Mammary epithelial cell (primary cell): ENCODE measurements around the gene C19orf81.

ENCODE experiments used
- EZH2 ChIP-seq: IDR thresholded peaks from 2 replicates; pipeline ENCODE4 v1.6.1; 2012; ENCODE audit warnings: low read length, inconsistent platforms, borderline replicate concordance
- TF ChIP-seq, protein P1 (sequence below), 2 donors: IDR thresholded peaks in 1 of 2; conservative IDR thresholded peaks in 1 of 2; 2 replicates each; pipeline ENCODE4 v1.5.1; 2011 to 2012; ENCODE audit warnings: inconsistent platforms in 2 of 2, low read length in 2 of 2, mild to moderate bottlenecking in 2 of 2, control low read depth in 1 of 2, low read depth in 1 of 2; ENCODE audit not compliant: insufficient read depth in 1 of 2; ENCODE audit errors: extremely low read depth in 1 of 2

DNA sequence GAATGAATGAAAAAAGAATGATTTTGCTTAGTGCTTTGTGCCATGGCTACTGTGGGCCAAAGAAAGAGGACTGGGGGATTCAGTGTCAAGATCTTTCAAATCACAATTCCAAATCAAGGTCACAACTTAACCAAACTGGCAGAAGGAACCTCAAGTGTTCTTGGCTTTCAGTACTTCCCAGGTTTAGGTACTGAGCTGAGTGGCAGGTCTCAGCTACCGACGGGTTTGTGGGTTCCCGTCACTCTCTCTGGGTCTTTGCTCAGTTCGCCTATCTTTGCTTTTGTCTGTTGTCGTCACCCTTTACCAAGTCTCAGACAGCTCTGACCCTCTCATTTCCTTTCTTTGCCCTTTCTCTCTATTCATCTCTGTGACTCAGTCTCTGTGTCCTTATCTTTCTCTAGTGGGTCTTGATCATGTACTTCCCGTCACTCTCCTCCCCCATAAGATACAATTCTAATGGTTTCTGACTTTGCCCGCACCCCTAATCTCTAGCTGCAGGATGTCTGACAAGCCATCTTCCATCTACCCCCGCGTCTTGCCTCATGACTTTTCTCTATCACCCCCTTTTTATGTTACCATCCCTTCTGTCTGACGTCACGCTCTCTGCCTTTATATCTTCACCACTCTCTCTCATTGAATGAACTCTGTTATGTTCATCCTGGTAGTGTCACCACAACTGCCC lies 47.7 kb upstream of the C19orf81 start:
- TF ChIP-seq, protein P1, sequence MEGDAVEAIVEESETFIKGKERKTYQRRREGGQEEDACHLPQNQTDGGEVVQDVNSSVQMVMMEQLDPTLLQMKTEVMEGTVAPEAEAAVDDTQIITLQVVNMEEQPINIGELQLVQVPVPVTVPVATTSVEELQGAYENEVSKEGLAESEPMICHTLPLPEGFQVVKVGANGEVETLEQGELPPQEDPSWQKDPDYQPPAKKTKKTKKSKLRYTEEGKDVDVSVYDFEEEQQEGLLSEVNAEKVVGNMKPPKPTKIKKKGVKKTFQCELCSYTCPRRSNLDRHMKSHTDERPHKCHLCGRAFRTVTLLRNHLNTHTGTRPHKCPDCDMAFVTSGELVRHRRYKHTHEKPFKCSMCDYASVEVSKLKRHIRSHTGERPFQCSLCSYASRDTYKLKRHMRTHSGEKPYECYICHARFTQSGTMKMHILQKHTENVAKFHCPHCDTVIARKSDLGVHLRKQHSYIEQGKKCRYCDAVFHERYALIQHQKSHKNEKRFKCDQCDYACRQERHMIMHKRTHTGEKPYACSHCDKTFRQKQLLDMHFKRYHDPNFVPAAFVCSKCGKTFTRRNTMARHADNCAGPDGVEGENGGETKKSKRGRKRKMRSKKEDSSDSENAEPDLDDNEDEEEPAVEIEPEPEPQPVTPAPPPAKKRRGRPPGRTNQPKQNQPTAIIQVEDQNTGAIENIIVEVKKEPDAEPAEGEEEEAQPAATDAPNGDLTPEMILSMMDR (conservative IDR thresholded peaks at IDR 0.05 in 1 of 2, IDR thresholded peaks at IDR 0.05 in 1 of 2; ENCODE audit: extremely low read depth in 1 of 2, insufficient read depth in 1 of 2, low read depth in 1 of 2, low read length in 2 of 2) = no peak
- TF ChIP-seq EZH2 = no peak
